HepG2 (cell line): ENCODE results near the gene DYTN. TPM values are rescaled to one million over a fixed set of nuclear protein-coding genes. Genes with fewer than 3 reads are reported as not detected.

Experiments
- ATAC-seq: fragments of 200-7000 bp; cut with Tn5 transposase; 3 replicates; pipeline ENCODE4 v1.9.1; 2020; ENCODE audit warnings: mild to moderate bottlenecking, moderate library complexity
- BruUV-seq: library from RNA; stranded (reverse); fragments of 400-500 nt; replicated peaks from 2 replicates; lab custom pipeline; 2021; lab: Mats Ljungman, UMichigan
- CTCF ChIA-PET: fragments of 300-600 bp; formaldehyde crosslinking; extraction: SDS; loops from one replicate; lab custom pipeline; 2021; ENCODE audit warnings: low total read pairs, inconsistent platforms, low intra/inter-chr PET ratio; lab: Yijun Ruan, JAX
- POLR2A ChIA-PET: fragments of 350-600 bp; sonication (Branson Sonifier 250); formaldehyde crosslinking; loops from one replicate; lab custom pipeline; 2020; ENCODE audit warnings: antibody characterized with exemption, inconsistent platforms; lab: Yijun Ruan, JAX
- DNase-seq: peaks from one replicate; pipeline ENCODE4 v3.0.0-alpha.2; 2015; ENCODE audit warnings: low spot score
- FAIRE-seq: peaks from 3 replicates; lab custom pipeline; 2011; peaks lifted over from hg19 to GRCh38; lab: Jason Lieb, UNC
- H2AFZ ChIP-seq: one replicate; pipeline ENCODE4 v1.6.1; 2011; ENCODE audit warnings: low read length, inconsistent platforms
- H3K27ac ChIP-seq: fragments of 300-600 bp; 3 replicates; pipeline ENCODE4 v1.8.0; 2011; ENCODE audit warnings: mixed run types, mild to moderate bottlenecking, mixed read lengths, low read length, inconsistent platforms; ENCODE audit not compliant: insufficient read depth; ENCODE audit errors: extremely low read length
- H3K27me3 ChIP-seq, 2 experiments: fragments of 200-600 bp in 1 of 2; 2 replicates in 1 of 2; 3 replicates in 1 of 2; pipeline versions ENCODE4 v1.6.0 to v1.8.0; 2011; ENCODE audit warnings: low read length in 2 of 2, mild to moderate bottlenecking in 2 of 2, moderate library complexity in 2 of 2, inconsistent platforms in 1 of 2; ENCODE audit not compliant: insufficient read depth in 2 of 2, control insufficient read depth in 1 of 2
- H3K36me3 ChIP-seq, 2 experiments: fragments of 200-600 bp in 1 of 2; replicated peaks in 1 of 2; 2 replicates in 1 of 2; 3 replicates in 1 of 2; pipeline versions ENCODE4 v1.5.1 to v1.8.0; 2011; ENCODE audit warnings: low read length in 2 of 2, inconsistent platforms in 1 of 2; ENCODE audit not compliant: insufficient read depth in 2 of 2, control insufficient read depth in 1 of 2
- H3K4me1 ChIP-seq: 2 replicates; pipeline ENCODE4 v1.5.1; 2012; ENCODE audit warnings: low read length, inconsistent platforms; ENCODE audit not compliant: insufficient read depth
- H3K4me2 ChIP-seq: 2 replicates; pipeline ENCODE4 v1.6.0; 2011; ENCODE audit warnings: low read depth, low read length, inconsistent platforms
- H3K4me3 ChIP-seq, 3 experiments: fragments of 200-600 bp in 1 of 3; sonication (generic), shearing (Covaris generic) in 1 of 3; replicated peaks in 1 of 3; 2 replicates each; pipeline ENCODE4 v1.5.1; 2011 to 2016; ENCODE audit warnings: low read length in 3 of 3, inconsistent platforms in 2 of 3, low read depth in 2 of 3, mild to moderate bottlenecking in 2 of 3, control low read depth in 1 of 3, mixed read lengths in 1 of 3; ENCODE audit not compliant: insufficient read depth in 1 of 3
- H3K79me2 ChIP-seq: one replicate; pipeline ENCODE4 v1.6.1; 2011; ENCODE audit warnings: low read length, inconsistent platforms; ENCODE audit not compliant: insufficient read depth
- H3K9ac ChIP-seq: 2 replicates; pipeline ENCODE4 v1.6.0; 2011; ENCODE audit warnings: mild to moderate bottlenecking, low read depth, low read length, inconsistent platforms; ENCODE audit not compliant: insufficient read depth
- H3K9me3 ChIP-seq: 2 replicates; pipeline ENCODE4 v1.5.1; 2012; ENCODE audit warnings: mild to moderate bottlenecking, low read length
- H4K20me1 ChIP-seq: 2 replicates; pipeline ENCODE4 v1.6.0; 2011; ENCODE audit warnings: inconsistent platforms, mild to moderate bottlenecking, low read length, moderate library complexity; ENCODE audit not compliant: insufficient read depth
- ADNP ChIP-seq: sonication (generic); formaldehyde crosslinking; IDR thresholded peaks from 2 replicates; pipeline ENCODE4 v1.4.0; 2020; ENCODE audit warnings: missing genetic modification reagents
- CCDC6 ChIP-seq: sonication (generic); formaldehyde crosslinking; IDR thresholded peaks from 2 replicates; pipeline ENCODE4 v1.8.1; 2022; ENCODE audit warnings: mild to moderate bottlenecking, missing genetic modification reagents, moderate library complexity
- CHD4 ChIP-seq: fragments of 200-600 bp; sonication (generic); IDR thresholded peaks from 2 replicates; pipeline ENCODE4 v1.7.0; 2017; ENCODE audit warnings: mild to moderate bottlenecking, low read length, borderline replicate concordance
- MATR3 ChIP-seq: sonication (generic); formaldehyde crosslinking; IDR thresholded peaks from 2 replicates; pipeline ENCODE4 v1.4.0; 2020; ENCODE audit warnings: missing genetic modification reagents
- MTF2 ChIP-seq: sonication (generic); formaldehyde crosslinking; IDR thresholded peaks from 2 replicates; pipeline ENCODE4 v1.5.0; 2020; ENCODE audit warnings: missing genetic modification reagents, borderline replicate concordance
- NCOA2 ChIP-seq: sonication (generic); formaldehyde crosslinking; IDR thresholded peaks from 2 replicates; pipeline ENCODE4 v1.8.0; 2022; ENCODE audit warnings: inconsistent platforms
- NFRKB ChIP-seq: fragments of 450-650 bp; IDR thresholded peaks from 2 replicates; pipeline ENCODE4 v1.6.1; 2017
- NR1H2 ChIP-seq: sonication (generic); formaldehyde crosslinking; IDR thresholded peaks from 2 replicates; pipeline ENCODE4 v1.8.1; 2022; ENCODE audit warnings: low read depth, missing genetic modification reagents, borderline replicate concordance
- PHB2 ChIP-seq: fragments of 450-650 bp; IDR thresholded peaks from 2 replicates; pipeline ENCODE4 v1.6.1; 2018; ENCODE audit not compliant: partially characterized antibody
- POLR2AphosphoS2 ChIP-seq: IDR thresholded peaks from 2 replicates; pipeline ENCODE4 v1.6.1; 2011; ENCODE audit warnings: low read depth, low read length, improper control_type of control experiment
- RCOR2 ChIP-seq: IDR thresholded peaks from 2 replicates; pipeline ENCODE4 v1.6.1; 2016; ENCODE audit warnings: missing biosample characterization, missing genetic modification reagents
- SETDB1 ChIP-seq: sonication (generic); formaldehyde crosslinking; IDR thresholded peaks from 2 replicates; pipeline ENCODE4 v1.5.1; 2020; ENCODE audit warnings: missing genetic modification reagents, mild to moderate bottlenecking, borderline replicate concordance
- ZNF160 ChIP-seq: sonication (generic); formaldehyde crosslinking; IDR thresholded peaks from 2 replicates; pipeline ENCODE4 v1.8.0; 2022; ENCODE audit warnings: mild to moderate bottlenecking, inconsistent platforms, missing genetic modification reagents
- ZNF432 ChIP-seq: sonication (generic); formaldehyde crosslinking; IDR thresholded peaks from 2 replicates; pipeline ENCODE4 v1.5.0; 2020; ENCODE audit warnings: missing genetic modification reagents, mild to moderate bottlenecking, borderline replicate concordance
- WGBS: methylation state at CpG from one replicate; pipeline ENCODE4 v1.1.6; 2017; ENCODE audit warnings: low lambda C conversion rate; 5-methylcytosine and 5-hydroxymethylcytosine counted together
- in situ Hi-C: cut with HindIII; loops from 2 replicates; pipeline ENCODE4 v1.10.0; 2017; ENCODE audit warnings: low pct_unique_long_range_greater_than_20kb; ENCODE audit not compliant: extremely low pct_ligation_motif_present
- intact Hi-C: fragments of 100-400 bp; cut with micrococcal nuclease; formaldehyde crosslinking; loops from one replicate; pipeline ENCODE4 v1.10.0; 2022; ENCODE audit not compliant: unreplicated experiment
- polyA plus RNA-seq, 8 experiments: library from polyadenylated mRNA; depleted of rRNA in 3 of 8; stranded (reverse) in 7 of 8; unstranded in 1 of 8; fragments of >200 nt; fragmentation: Illumina TruSeq in 4 of 8; extraction: Trizol in 4 of 8; gene quantifications; 2 replicates each; pipeline versions ENCODE4 v1.2.1 to v1.2.3, GENCODE V29; 2011 to 2016; ENCODE audit warnings: low read depth in 4 of 8, missing spikeins in 1 of 8, mixed read lengths in 1 of 8; ENCODE audit not compliant: insufficient read depth in 1 of 8
- total RNA-seq, 5 experiments: library from RNA; depleted of rRNA; stranded (reverse); fragments of >200 nt; fragmentation: Illumina TruSeq; extraction: Trizol; gene quantifications; 2 replicates each; pipeline ENCODE4 v1.2.3, GENCODE V29; 2016; ENCODE audit warnings: low read depth in 1 of 5
- TF ChIP-seq, protein P1 (sequence below): sonication (generic); formaldehyde crosslinking; IDR thresholded peaks from 2 replicates; pipeline ENCODE4 v1.4.0; 2020; ENCODE audit warnings: missing genetic modification reagents
- TF ChIP-seq, protein P2 (sequence below): sonication (generic); formaldehyde crosslinking; IDR thresholded peaks from 2 replicates; pipeline ENCODE4 v1.5.0; 2020; ENCODE audit warnings: missing genetic modification reagents
- TF ChIP-seq, protein P3 (sequence below): sonication (generic); formaldehyde crosslinking; IDR thresholded peaks from 2 replicates; pipeline ENCODE4 v1.4.0; 2020; ENCODE audit warnings: missing genetic modification reagents
- TF ChIP-seq, protein P4 (sequence below): sonication (generic); formaldehyde crosslinking; IDR thresholded peaks from 2 replicates; pipeline ENCODE4 v1.4.0; 2020; ENCODE audit warnings: mild to moderate bottlenecking, missing genetic modification reagents
- TF ChIP-seq, protein P5 (sequence below): IDR thresholded peaks from 2 replicates; pipeline ENCODE4 v1.6.1; 2018; ENCODE audit warnings: missing genetic modification reagents

Gene DYTN
- total and polyA plus RNA-seq, 2 of the 13 experiments (the other 11 are each of a cell fraction or from before 2014, with no cell fraction given) = not detected

DNA sequence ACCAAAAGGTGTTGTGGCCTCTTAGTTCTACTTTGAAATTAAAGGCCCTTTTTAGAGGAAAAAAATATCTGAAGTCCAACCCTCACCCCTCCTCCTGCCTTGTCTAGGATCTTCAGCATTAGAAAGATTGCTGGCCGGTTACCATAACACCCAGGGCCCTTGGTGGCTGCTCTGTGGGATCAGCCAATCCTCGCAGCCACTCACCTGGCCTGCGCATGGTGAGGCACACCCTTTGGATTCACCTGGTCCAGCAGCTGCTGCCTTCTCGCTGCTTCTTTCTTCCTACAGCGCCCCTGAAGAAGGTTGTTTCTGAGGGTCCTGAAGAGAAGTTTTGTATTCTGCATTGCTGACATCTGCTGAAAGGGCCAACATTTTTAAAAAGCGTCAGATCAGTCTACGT lies 25.2 kb downstream of the DYTN start:
- Histone ChIP-seq H3K36me3 (no peaks in the 10 kb centered on the region), H3K4me3 (no peak overlapping the region), H3K27ac (no peak overlapping the region), H3K4me1 (no peaks in the 10 kb centered on the region), H3K79me2 (no peaks in the 10 kb centered on the region), H2AFZ (no peak overlapping the region), H3K4me2 (no peak overlapping the region), H3K27me3 (peaks cover 1 to 3% of the 10 kb centered on the region in 2 experiments; a peak in 2 of 5 replicates), H3K9ac (no peak overlapping the region), H3K9me3 (no peaks in the 10 kb centered on the region), H4K20me1 (no peaks in the 10 kb centered on the region)
- DNase-seq (no peak), ATAC-seq (no peak), FAIRE-seq (no peak)
- no peak for TF ChIP-seq NCOA2 (CRISPR knock-in tag)
- TF ChIP-seq, protein P1, sequence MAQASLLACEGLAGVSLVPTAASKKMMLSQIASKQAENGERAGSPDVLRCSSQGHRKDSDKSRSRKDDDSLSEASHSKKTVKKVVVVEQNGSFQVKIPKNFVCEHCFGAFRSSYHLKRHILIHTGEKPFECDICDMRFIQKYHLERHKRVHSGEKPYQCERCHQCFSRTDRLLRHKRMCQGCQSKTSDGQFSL (CRISPR knock-in tag) = no peak
- TF ChIP-seq ZNF432 = no peak
- TF ChIP-seq RCOR2 = no peak
- TF ChIP-seq CHD4 = no peak
- TF ChIP-seq, protein P2, sequence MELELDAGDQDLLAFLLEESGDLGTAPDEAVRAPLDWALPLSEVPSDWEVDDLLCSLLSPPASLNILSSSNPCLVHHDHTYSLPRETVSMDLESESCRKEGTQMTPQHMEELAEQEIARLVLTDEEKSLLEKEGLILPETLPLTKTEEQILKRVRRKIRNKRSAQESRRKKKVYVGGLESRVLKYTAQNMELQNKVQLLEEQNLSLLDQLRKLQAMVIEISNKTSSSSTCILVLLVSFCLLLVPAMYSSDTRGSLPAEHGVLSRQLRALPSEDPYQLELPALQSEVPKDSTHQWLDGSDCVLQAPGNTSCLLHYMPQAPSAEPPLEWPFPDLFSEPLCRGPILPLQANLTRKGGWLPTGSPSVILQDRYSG (CRISPR knock-in tag) = no peak
- TF ChIP-seq, protein P3, sequence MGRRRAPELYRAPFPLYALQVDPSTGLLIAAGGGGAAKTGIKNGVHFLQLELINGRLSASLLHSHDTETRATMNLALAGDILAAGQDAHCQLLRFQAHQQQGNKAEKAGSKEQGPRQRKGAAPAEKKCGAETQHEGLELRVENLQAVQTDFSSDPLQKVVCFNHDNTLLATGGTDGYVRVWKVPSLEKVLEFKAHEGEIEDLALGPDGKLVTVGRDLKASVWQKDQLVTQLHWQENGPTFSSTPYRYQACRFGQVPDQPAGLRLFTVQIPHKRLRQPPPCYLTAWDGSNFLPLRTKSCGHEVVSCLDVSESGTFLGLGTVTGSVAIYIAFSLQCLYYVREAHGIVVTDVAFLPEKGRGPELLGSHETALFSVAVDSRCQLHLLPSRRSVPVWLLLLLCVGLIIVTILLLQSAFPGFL = no peak
- TF ChIP-seq, protein P4, sequence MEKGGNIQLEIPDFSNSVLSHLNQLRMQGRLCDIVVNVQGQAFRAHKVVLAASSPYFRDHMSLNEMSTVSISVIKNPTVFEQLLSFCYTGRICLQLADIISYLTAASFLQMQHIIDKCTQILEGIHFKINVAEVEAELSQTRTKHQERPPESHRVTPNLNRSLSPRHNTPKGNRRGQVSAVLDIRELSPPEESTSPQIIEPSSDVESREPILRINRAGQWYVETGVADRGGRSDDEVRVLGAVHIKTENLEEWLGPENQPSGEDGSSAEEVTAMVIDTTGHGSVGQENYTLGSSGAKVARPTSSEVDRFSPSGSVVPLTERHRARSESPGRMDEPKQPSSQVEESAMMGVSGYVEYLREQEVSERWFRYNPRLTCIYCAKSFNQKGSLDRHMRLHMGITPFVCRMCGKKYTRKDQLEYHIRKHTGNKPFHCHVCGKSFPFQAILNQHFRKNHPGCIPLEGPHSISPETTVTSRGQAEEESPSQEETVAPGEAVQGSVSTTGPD (CRISPR knock-in tag) = no peak
- TF ChIP-seq ZNF160 (CRISPR knock-in tag) = no peak
- TF ChIP-seq, protein P5, sequence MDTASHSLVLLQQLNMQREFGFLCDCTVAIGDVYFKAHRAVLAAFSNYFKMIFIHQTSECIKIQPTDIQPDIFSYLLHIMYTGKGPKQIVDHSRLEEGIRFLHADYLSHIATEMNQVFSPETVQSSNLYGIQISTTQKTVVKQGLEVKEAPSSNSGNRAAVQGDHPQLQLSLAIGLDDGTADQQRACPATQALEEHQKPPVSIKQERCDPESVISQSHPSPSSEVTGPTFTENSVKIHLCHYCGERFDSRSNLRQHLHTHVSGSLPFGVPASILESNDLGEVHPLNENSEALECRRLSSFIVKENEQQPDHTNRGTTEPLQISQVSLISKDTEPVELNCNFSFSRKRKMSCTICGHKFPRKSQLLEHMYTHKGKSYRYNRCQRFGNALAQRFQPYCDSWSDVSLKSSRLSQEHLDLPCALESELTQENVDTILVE (CRISPR knock-in tag) = no peak
- TF ChIP-seq CCDC6 (CRISPR knock-in tag) = no peak
- no peak for TF ChIP-seq MTF2 (CRISPR knock-in tag)
- no peak for TF ChIP-seq PHB2
- no peak for TF ChIP-seq NR1H2 (CRISPR knock-in tag)
- no peak for TF ChIP-seq NFRKB
- no peak for TF ChIP-seq POLR2AphosphoS2
- no peak for TF ChIP-seq ADNP (CRISPR knock-in tag)
- TF ChIP-seq MATR3 = no peak
- TF ChIP-seq SETDB1 (CRISPR knock-in tag) = no peak
- CTCF ChIA-PET = interaction anchor here (1.4 to 2.4 kb wide), 5 partner anchors 88 to 782 kb away, joined by 3 to 22 read pairs (median 10); no protein-coding TSS in a partner anchor
- BruUV-seq = no TSS peak
- intact Hi-C loops (loop anchor here (1.0 kb wide), 3 partner anchors 88 to 782 kb away; no protein-coding TSS in a partner anchor), in situ Hi-C loops (loop anchor here (5.0 to 10.0 kb wide), 3 partner anchors 94 to 779 kb away; no protein-coding TSS in a partner anchor)
- 20% methylated on average over 7 of the region's 7 CpGs for WGBS
- POLR2A ChIA-PET = no interaction called here
